ENCODE data around the gene VCY1B.
"Not testable (repeated sequence)": the region's sequence is repeated elsewhere in the genome, so short reads cannot be mapped to it uniquely, and the experiment has no call there.

Gene VCY1B

DNA sequence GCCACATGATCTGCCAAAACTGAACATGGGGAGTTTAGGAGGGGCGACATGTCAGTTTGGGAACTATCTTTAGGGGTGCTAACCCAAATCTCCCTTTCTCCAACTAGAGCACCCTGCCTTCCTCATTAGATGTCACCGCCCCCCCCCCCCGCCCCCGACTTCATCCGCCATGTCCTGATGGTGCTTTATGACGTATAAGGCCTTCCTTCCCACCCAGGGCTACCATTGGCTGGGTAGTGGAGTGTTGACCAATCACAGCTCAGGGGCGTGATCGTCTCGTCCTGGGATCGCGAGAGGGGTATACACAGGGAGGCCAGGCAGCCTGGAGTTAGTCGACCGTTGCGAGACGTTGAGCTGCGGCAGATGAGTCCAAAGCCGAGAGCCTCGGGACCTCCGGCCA lies at the start of gene VCY1B:
TSS of gene VCY1B (plus strand) at position 301 of the 400 bp plus-strand sequence. CDS start at position 364, 63 bp downstream.
- DNase-seq: not testable (repeated sequence)

DNA sequence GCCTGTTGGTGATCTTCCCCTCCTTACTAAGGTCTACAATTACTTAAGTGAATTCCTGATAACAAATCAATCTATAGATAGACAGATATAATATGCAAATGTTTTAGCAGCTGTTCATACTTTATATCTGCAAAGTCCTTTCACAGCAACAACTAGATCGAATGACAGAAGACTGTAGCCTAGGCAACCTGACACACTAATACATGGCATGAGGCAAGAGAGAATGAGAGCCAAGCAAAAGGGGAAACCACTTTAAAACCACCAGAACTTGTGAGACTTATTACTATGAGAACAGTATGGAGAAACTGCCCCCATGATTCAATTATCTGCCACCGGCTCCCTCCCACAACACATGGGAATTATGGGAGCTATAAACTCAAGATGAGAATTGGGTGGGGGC lies 44.1 kb upstream of the VCY1B start:
- DNase-seq: not testable (repeated sequence)

DNA sequence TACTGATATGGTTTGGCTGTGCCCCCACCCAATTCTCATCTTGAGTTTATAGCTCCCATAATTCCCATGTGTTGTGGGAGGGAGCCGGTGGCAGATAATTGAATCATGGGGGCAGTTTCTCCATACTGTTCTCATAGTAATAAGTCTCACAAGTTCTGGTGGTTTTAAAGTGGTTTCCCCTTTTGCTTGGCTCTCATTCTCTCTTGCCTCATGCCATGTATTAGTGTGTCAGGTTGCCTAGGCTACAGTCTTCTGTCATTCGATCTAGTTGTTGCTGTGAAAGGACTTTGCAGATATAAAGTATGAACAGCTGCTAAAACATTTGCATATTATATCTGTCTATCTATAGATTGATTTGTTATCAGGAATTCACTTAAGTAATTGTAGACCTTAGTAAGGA lies 25.6 kb upstream of the VCY1B start:
- DNase-seq: not testable (repeated sequence)

GRCh38 chrY:14085877-14086276 lies 29.9 kb downstream of the VCY1B start:
- DNase-seq: no peak

Data from AML-193 (cell line).